Neural crest cell (in vitro differentiated cells): ENCODE measurements around the gene RFESD. TPM values are rescaled to one million over a fixed set of nuclear protein-coding genes. Genes with fewer than 3 reads are reported as not detected.
"Not testable (repeated sequence)": the region's sequence is repeated elsewhere in the genome, so short reads cannot be mapped to it uniquely, and the experiment has no call there.

Experiments used
- DNase-seq: peaks from one replicate; pipeline ENCODE4 v3.0.0; 2021; ENCODE audit warnings: low read depth, mixed read lengths, low spot score
- H3K27ac Mint-ChIP-seq: one replicate; pipeline ENCODE4 v1.8.0; 2021; ENCODE audit warnings: mild to moderate bottlenecking, mixed read lengths; ENCODE audit not compliant: unreplicated experiment
- H3K27me3 Mint-ChIP-seq: 2 replicates; pipeline ENCODE4 v1.8.0; 2021; ENCODE audit warnings: low read depth, mild to moderate bottlenecking, mixed read lengths
- H3K36me3 Mint-ChIP-seq: 2 replicates; pipeline ENCODE4 v1.8.0; 2021; ENCODE audit warnings: low read depth, mild to moderate bottlenecking, mixed read lengths
- H3K4me1 Mint-ChIP-seq: 2 replicates; pipeline ENCODE4 v1.8.0; 2021; ENCODE audit warnings: mixed read lengths
- H3K4me3 Mint-ChIP-seq: one replicate; pipeline ENCODE4 v1.8.0; 2021; ENCODE audit warnings: mild to moderate bottlenecking, mixed read lengths
- H3K9me3 Mint-ChIP-seq: 2 replicates; pipeline ENCODE4 v1.8.0; 2021; ENCODE audit warnings: mixed read lengths
- total RNA-seq: library from RNA; stranded (reverse); gene quantifications from 2 replicates; pipeline ENCODE4 v1.2.1, GENCODE V29; 2021
- TF ChIP-seq, protein P1 (sequence below): fragments of 200-600 bp; sonication (generic); conservative IDR thresholded peaks from 2 replicates; pipeline ENCODE4 v1.5.0; 2021; ENCODE audit warnings: antibody characterized with exemption, mild to moderate bottlenecking

RFESD gene
- total RNA-seq, 1 donor from 2014 or later = 3.1 TPM

DNA sequence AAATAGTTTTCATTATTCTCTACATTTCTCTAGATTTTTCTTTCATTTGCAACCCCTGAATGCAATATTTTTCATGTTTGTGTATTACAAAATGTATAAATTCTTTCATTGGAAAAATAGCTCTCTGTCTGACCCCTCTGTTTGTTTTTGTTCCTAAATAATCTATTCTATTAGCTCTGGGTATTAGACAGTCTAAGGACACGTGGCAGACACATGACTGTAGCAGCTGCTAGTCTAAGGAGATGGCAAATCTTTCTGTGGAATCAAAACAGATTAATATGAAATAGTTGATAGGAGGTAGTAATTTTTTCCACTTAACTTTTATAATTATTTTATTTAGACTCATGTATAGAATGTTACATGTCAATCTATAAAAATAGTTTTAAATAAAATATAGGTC, 57.6 kb downstream of the RFESD start:
- no peak for DNase-seq
- H3K27me3 Mint-ChIP-seq = no peaks in the 10 kb centered on the region

DNA sequence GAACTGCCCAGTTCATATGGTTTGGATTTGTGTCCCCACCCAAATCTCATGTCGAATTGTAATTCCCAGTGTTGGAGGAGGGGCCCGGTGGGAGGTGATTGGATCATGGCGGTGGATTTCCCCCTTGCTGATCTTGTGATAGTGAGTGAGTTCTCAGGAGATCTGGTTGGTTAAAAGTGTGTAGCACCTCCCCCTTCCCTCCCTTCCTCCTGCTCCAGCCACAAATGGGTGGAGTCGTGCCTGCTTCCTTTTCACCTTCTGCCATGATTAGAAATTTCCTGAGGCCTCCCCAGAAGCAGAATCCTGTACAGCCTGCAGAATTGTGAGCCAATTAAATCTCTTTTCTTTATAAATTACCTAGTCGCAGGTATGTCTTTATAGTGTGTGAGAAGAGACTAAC, 59.6 kb downstream of the RFESD start:
- not testable (repeated sequence) for H3K36me3 Mint-ChIP-seq, H3K4me3 Mint-ChIP-seq, DNase-seq, H3K4me1 Mint-ChIP-seq, H3K27me3 Mint-ChIP-seq, H3K27ac Mint-ChIP-seq, H3K9me3 Mint-ChIP-seq

More for the DNA sequence above, 57.6 kb downstream of the RFESD start:
- H3K36me3 Mint-ChIP-seq = no peaks in the 10 kb centered on the region
- TF ChIP-seq, protein P1, sequence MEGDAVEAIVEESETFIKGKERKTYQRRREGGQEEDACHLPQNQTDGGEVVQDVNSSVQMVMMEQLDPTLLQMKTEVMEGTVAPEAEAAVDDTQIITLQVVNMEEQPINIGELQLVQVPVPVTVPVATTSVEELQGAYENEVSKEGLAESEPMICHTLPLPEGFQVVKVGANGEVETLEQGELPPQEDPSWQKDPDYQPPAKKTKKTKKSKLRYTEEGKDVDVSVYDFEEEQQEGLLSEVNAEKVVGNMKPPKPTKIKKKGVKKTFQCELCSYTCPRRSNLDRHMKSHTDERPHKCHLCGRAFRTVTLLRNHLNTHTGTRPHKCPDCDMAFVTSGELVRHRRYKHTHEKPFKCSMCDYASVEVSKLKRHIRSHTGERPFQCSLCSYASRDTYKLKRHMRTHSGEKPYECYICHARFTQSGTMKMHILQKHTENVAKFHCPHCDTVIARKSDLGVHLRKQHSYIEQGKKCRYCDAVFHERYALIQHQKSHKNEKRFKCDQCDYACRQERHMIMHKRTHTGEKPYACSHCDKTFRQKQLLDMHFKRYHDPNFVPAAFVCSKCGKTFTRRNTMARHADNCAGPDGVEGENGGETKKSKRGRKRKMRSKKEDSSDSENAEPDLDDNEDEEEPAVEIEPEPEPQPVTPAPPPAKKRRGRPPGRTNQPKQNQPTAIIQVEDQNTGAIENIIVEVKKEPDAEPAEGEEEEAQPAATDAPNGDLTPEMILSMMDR = no peak
- no peaks in the 10 kb centered on the region for H3K9me3 Mint-ChIP-seq
- H3K27ac Mint-ChIP-seq = no peak overlapping the region
- H3K4me1 Mint-ChIP-seq = no peaks in the 10 kb centered on the region
- H3K4me3 Mint-ChIP-seq = no peak overlapping the region

DNA sequence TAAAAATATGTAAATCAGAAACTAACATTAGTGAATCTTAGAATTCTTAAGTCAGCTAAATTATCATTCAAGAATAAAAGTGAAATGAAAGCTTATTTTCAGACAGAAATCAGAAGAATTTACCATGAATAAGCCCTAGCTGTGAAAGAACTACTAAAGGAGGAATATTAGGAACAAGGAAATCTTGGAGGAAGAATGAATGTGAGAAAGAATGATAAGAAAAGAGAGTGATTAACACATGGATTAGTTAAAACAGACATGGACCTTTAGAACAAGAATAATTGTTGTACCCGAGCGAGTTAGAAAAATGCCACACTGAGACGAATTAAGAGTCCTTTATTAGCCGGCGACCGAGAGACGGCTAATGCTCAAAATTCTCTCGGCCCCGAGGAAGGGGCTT, 60.5 kb downstream of the RFESD start:
- no peak for DNase-seq
- Mint-ChIP-seq H3K27ac (no peak overlapping the region), H3K4me1 (peaks cover 6% of the 10 kb centered on the region), H3K36me3 (no peaks in the 10 kb centered on the region), H3K9me3 (peaks cover 3% of the 10 kb centered on the region), H3K4me3 (no peak overlapping the region), H3K27me3 (peaks cover 14% of the 10 kb centered on the region)
- TF ChIP-seq, protein P1 = no peak

Other genes with a start within 250 kb of the RFESD start
- 77.0 and 79.3 TPM in 2 replicates for gene SKIC3, start 91.8 kb upstream of the RFESD start, total RNA-seq
- 7.8 and 8.9 TPM in 2 replicates for gene ARSK, start 91.7 kb upstream of the RFESD start, total RNA-seq
- 0.14 TPM in 1 of 2 replicates, not detected in the other for gene GPR150, start 26.7 kb upstream of the RFESD start, total RNA-seq
- 0.68 and 1.0 TPM in 2 replicates for gene SPATA9, start 36.2 kb downstream of the RFESD start, total RNA-seq
- gene RHOBTB3, start 84.6 kb downstream of the RFESD start, total RNA-seq = 62.6 and 66.9 TPM in 2 replicates
- gene GLRX, start 175.9 kb downstream of the RFESD start, total RNA-seq = 10.3 and 10.4 TPM in 2 replicates